Pancreas (tissue), 10 donors: ENCODE data around the gene MRPL36. TPM values are rescaled to one million over a fixed set of nuclear protein-coding genes. Genes with fewer than 3 reads are reported as not detected.

ENCODE experiments used
- ATAC-seq, 4 donors: fragments of 200-7000 bp; cut with Tn5 transposase; one replicate each; pipeline versions ENCODE4 v1.8.0 to v1.9.1; 2020; ENCODE audit warnings: mild to moderate bottlenecking in 4 of 4, moderate library complexity in 4 of 4
- DNase-seq, 6 donors: peaks; one replicate each; pipeline ENCODE4 v3.0.0-alpha.2; 2020
- FAIRE-seq: peaks from 2 replicates; lab custom pipeline; 2012; peaks lifted over from hg19 to GRCh38; lab: Jason Lieb, UNC
- H3K27ac ChIP-seq, 4 donors: fragments of 200-600 bp; sonication (generic); 1 replicate in 3 of 4; 2 replicates in 1 of 4; pipeline versions ENCODE4 v1.5.0 to v1.8.0; 2020
- H3K27me3 ChIP-seq, 4 donors: fragments of 200-600 bp; one replicate each; pipeline ENCODE4 v1.8.0; 2021
- H3K36me3 ChIP-seq, 3 donors: fragments of 200-600 bp; sonication (generic) in 1 of 3; one replicate each; pipeline versions ENCODE4 v1.5.0 to v1.8.0; 2020 to 2021
- H3K4me1 ChIP-seq, 3 donors: fragments of 200-600 bp; one replicate each; pipeline ENCODE4 v1.8.0; 2021
- H3K4me3 ChIP-seq, 4 donors: fragments of 200-600 bp; sonication (generic) in 2 of 4; one replicate each; pipeline versions ENCODE4 v1.5.0 to v1.8.0; 2020 to 2021
- H3K9me3 ChIP-seq, 4 donors: fragments of 200-600 bp; one replicate each; pipeline ENCODE4 v1.8.0; 2021
- WGBS, 2 donors: extraction: QIAGEN DNeasy Blood & Tissue Kit; methylation state at CpG; one replicate each; pipeline ENCODE4 v1.1.7; 2013; 5-methylcytosine and 5-hydroxymethylcytosine counted together
- intact Hi-C, 3 donors: fragments of 100-400 bp; cut with DNase I; formaldehyde crosslinking; loops; one replicate each; pipeline versions ENCODE4 v1.11.1 to v1.14.2; 2022
- polyA plus RNA-seq, 2 donors: library from polyadenylated mRNA; stranded (reverse); fragments of 200-250 nt; gene quantifications; one replicate each; pipeline ENCODE4 v1.2.3, GENCODE V29; 2013
- total RNA-seq, 6 donors: library from RNA; stranded (reverse); fragmentation: NEBNext Ultra II Directional in 4 of 6; extraction: Animal tissue kit (Norgen Biotek cat#: 25700) in 4 of 6; gene quantifications; one replicate each; pipeline versions ENCODE4 v1.2.1 to v1.2.4, GENCODE V29; 2021 to 2023
- TF ChIP-seq, protein P1 (sequence below), 4 donors: fragments of 200-600 bp; sonication (generic) in 3 of 4; IDR thresholded peaks; one replicate each; pipeline versions ENCODE4 v1.5.0 to v1.8.0; 2021; ENCODE audit warnings: antibody characterized with exemption in 4 of 4
- donor health status: healthy with polysubstance abuse.
- donor health status: DM: no; HTN: no; CAD: no; lungs with moderate emphysema.
- donor health status: DM: no; HTN: no; CAD: no.
- donor health status: control.
- donor health status: control.
- donor health status: Bipolar disorder and iron deficiency.
- donor health status: DM: yes; HTN: yes; CAD: no.
- donor health status: DM: no; HTN: no; CAD: no.
- donor health status: DM: no; HTN: no; CAD: no.
- donor health status: DM: yes; HTN: yes; CAD: no.

MRPL36 gene
- total and polyA plus RNA-seq, 8 donors: 13.1 to 48.0 (median 16.1) TPM

DNA sequence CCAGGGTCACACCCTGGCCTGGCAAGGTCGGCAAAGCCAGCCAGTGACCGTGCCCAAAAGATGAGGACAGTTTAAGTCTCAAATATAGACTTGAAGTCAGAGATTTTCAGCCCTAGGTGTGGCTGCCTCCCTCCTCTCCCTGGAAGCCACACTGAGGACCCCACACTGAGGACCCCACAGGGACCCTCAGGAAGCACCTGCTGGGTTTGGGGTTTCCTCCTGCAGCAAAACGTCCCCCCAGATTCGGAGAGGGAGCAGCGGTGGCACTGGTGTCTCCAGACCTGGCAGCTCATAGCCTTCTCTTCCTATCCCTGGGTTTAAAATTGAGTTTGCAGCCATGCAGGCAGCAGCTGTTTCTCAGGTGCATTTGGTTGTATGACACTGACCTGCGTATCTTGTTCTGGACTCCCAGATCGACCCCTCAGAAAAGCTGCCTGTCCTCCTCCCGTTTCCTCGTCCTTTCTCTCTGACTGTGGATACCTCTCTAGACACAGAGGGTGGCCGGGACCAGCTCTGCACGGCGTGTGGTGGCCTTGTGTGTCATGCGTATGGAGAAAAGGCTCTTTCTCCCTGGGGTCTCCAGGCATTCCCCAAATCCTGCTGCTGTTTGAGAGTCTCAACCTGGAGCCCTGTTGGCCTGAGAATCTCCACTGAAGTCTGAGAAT, 36.6 kb downstream of the MRPL36 start:
- FAIRE-seq (no peak), DNase-seq (peak in 2 of 6 donors; percentile 5 to 42), ATAC-seq (no peak)
- Histone ChIP-seq H3K36me3 (no peaks in the 10 kb centered on the region), H3K4me3 (no peak overlapping the region), H3K27me3 (no peaks in the 10 kb centered on the region), H3K4me1 (no peaks in the 10 kb centered on the region), H3K9me3 (no peaks in the 10 kb centered on the region), H3K27ac (no peak overlapping the region)
- TF ChIP-seq, protein P1, sequence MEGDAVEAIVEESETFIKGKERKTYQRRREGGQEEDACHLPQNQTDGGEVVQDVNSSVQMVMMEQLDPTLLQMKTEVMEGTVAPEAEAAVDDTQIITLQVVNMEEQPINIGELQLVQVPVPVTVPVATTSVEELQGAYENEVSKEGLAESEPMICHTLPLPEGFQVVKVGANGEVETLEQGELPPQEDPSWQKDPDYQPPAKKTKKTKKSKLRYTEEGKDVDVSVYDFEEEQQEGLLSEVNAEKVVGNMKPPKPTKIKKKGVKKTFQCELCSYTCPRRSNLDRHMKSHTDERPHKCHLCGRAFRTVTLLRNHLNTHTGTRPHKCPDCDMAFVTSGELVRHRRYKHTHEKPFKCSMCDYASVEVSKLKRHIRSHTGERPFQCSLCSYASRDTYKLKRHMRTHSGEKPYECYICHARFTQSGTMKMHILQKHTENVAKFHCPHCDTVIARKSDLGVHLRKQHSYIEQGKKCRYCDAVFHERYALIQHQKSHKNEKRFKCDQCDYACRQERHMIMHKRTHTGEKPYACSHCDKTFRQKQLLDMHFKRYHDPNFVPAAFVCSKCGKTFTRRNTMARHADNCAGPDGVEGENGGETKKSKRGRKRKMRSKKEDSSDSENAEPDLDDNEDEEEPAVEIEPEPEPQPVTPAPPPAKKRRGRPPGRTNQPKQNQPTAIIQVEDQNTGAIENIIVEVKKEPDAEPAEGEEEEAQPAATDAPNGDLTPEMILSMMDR (IDR thresholded peaks at IDR 0.05): no peak
- 62 to 71% methylated on average over 13 of the region's 13 CpGs for WGBS, 2 donors
- intact Hi-C loops: no loop called here

DNA sequence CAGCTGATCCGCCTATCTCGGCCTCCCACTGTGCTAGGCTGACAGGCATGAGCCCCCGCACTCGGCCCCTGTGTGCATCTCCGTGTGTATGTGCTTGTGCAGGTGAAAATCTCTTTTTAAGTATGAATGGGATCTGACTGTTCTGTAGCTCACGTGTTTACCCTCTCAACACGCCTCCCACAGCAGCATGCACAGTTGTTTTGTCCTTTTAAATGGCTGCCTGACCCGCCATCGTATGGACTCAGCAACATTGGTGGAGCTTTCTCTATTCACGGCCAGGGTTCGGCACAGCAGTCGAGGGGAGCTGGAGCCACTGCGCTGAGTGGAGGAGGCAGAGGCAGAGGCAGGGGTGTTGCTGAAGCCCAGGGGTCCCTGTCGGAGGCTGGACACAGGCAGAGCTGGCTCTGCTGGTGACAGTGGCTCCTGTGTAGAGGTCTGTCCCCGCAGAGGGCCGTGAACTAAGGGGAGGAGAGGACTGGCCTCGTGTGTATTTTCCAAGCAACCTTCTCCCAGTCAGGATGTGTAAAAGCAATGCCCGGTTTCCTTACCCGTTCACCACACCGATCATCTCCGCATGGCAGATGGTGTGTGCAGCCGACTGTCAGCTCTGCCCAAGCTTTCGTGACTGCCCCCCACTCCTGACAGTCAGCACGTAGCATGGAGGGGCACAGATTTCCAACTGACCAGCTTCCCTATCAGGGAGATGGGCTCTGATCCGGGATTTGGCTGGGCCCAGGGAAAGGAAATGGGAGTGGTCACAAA, 37.3 kb downstream of the MRPL36 start:
- FAIRE-seq (no peak), ATAC-seq (no peak), DNase-seq (peak in 2 of 6 donors; percentile 0 to 31)
- TF ChIP-seq, protein P1 (IDR thresholded peaks at IDR 0.05): no peak
- Histone ChIP-seq H3K9me3 (no peaks in the 10 kb centered on the region), H3K36me3 (no peaks in the 10 kb centered on the region), H3K4me1 (no peaks in the 10 kb centered on the region), H3K27ac (no peak overlapping the region), H3K27me3 (no peaks in the 10 kb centered on the region), H3K4me3 (no peak overlapping the region)
- intact Hi-C loops: no loop called here
- 63 to 76% methylated on average over 25 of the region's 25 CpGs for WGBS, 2 donors

DNA sequence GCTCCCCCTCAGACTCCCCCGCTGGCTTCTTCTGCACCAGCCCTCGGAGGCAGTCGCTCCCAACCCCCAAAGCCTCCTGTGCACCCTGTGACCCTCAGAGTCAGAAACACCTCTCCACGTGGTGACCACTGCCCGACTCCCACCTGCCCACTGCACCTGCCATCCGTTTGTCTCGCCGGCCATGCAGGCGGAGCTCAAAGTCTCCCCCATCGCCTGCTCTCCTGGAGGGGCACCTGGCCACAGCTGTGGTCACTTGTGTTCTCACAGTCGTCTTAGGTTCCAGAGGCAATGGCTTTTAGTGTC, 38.2 kb downstream of the MRPL36 start:
- Histone ChIP-seq H3K4me3 (no peak overlapping the region), H3K27me3 (no peaks in the 10 kb centered on the region), H3K27ac (no peak overlapping the region), H3K4me1 (no peaks in the 10 kb centered on the region), H3K36me3 (no peaks in the 10 kb centered on the region), H3K9me3 (no peaks in the 10 kb centered on the region)
- ATAC-seq: no peak
- TF ChIP-seq, protein P1 (IDR thresholded peaks at IDR 0.05): no peak
- intact Hi-C loops: no loop called here
- FAIRE-seq: no peak
- WGBS, 2 donors: 63 to 78% methylated on average over 11 of the region's 11 CpGs
- peak in 1 of 6 donors; percentile 44 for DNase-seq

DNA sequence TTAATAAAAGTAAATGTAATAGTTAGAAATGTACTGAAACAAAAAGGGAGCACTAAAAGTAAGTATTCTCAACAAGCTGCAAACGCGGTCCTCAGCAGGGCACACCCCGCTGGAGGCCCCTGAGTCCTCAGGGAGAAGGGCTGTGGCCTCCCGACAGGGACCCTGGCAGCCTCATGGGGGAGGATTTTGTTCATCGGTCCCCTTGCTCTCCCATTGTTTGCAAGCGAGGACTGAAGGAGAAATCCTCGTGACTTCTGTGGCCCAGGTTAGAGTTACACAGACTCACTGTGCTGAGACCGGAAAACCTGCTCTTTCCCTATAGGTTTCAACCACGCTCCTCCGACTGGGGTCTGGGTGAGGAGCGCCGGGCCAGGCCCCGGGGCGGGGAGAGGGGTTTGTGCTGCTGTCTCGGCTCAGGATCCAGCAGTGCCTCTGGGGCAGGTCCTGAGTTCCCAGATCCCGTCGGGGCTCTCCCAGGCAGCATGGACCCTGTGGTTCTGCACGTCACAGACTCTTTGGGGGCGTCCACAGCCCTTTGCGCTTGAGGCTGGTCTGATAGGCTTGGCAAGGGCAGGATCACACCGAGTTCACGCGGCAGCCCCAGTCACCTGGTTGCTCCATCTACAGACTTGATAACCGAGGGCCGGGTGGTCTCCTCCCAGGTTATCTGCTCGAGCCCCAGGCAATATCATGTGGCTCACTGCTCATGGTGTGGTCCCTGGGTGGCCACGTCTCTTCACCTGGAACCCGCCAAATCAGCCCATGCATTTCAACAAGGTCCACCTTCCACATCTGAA, 38.8 kb downstream of the MRPL36 start:
- Histone ChIP-seq H3K36me3 (no peaks in the 10 kb centered on the region), H3K27ac (no peak overlapping the region), H3K4me1 (no peaks in the 10 kb centered on the region), H3K27me3 (no peaks in the 10 kb centered on the region), H3K4me3 (no peak overlapping the region), H3K9me3 (no peaks in the 10 kb centered on the region)
- FAIRE-seq (no peak), ATAC-seq (no peak), DNase-seq (peak in 3 of 6 donors; percentile 10 to 49 (median 46))
- TF ChIP-seq, protein P1 (IDR thresholded peaks at IDR 0.05): no peak
- intact Hi-C loops: no loop called here
- 56 to 60% methylated on average over 28 of the region's 28 CpGs for WGBS, 2 donors
